CD4-positive, alpha-beta T cell treated with Interleukin-6 for 4 hours (primary cell): Measurements from ENCODE around the gene NFX1.

Experiments used
- DNase-seq: peaks from one replicate; pipeline ENCODE4 v3.0.0-alpha.2; 2020; ENCODE audit warnings: mixed read lengths

The NFX1 gene

DNA sequence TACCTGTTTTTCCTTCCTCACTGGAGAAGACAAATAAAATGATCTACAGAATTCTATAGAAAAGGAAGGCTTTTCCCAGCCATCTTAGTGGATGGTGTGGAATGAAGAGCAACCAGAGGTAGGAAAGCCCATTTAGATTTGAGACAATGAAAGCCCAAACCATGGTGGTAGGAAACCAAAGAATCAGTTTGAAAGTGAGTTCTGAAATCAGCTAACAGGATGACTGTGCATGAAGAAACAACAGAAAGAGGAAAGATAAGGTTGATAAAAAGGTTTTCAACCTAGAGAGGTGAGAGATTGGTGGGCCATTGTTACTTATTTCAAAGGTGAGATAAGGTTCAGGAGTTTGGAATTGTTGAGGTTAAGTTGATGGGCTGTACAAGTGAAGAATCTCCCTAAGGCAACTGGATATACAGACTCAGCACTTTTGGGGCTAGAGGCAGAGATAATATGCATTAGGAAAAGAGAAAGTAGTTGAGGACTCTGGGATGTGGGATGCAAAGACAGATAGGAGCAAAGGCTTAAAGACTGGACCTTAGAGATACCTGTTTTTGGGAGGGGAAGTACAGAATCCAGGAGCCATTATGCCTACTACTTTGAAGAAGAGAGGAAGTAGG, 23.1 kb upstream of the NFX1 start:
- no peak for DNase-seq

GRCh38 chr9:33270146-33270545, 20.2 kb upstream of the NFX1 start:
- DNase-seq, result no peak

DNA sequence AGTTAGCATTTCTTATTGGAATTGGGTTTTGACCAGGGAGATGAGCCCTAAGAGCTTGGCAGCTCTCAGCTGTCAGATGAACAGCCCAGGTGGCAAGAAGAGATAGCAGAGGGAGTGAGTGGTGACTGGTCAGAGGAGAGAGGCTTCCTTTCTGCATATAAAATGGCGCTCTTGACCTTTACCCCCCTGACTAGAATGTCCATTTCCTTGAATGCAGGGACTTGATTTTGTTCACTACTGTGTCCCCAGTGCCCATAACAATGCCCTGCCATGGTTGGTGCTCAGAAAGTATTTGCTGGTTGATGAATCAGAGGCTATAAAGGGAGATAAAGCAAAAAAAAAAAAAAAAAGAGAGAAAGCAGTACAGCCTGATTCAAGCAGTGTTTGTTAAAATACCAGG, 18.3 kb upstream of the NFX1 start:
- DNase-seq, result no peak

GRCh38 chr9:33273266-33273971, 16.9 kb upstream of the NFX1 start:
- no peak for DNase-seq

GRCh38 chr9:33273972-33274328, 16.4 kb upstream of the NFX1 start:
- no peak for DNase-seq

- DNase-seq, result no peak
These were observed 12.8 kb upstream of the NFX1 start for GRCh38 chr9:33277484-33277883.

- no peak for DNase-seq
These were observed 4.8 kb upstream of the NFX1 start for GRCh38 chr9:33285502-33285901.

GRCh38 chr9:33287087-33287490, 3.2 kb upstream of the NFX1 start:
- peak; percentile 57 for DNase-seq

GRCh38 chr9:33288235-33288634, 2.1 kb upstream of the NFX1 start:
- DNase-seq, result no peak

GRCh38 chr9:33288828-33289483, 1.4 kb upstream of the NFX1 start:
- peak; percentile 1 for DNase-seq

GRCh38 chr9:33289496-33289895, 820 bp upstream of the NFX1 start:
- DNase-seq, result peak; percentile 21

- no peak for DNase-seq
These were observed 425 bp upstream of the NFX1 start for GRCh38 chr9:33289936-33290246.

DNA sequence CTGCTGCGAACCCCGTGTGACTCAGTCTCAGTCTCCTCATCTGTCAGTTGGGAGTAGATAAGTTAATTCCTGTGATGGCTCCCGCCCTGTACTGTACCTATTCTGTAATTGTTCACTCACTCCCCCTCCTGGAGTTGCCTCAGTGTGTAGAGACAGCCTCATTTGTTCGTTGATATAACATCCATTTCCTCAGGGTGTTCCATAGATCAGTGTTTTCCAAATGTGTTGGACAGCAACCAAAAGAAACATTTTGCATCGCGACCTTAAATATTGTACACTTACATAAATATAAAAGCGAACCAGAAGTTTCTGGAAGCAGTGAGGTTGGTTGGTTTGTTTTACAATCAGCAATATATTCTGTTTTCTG, 698 bp downstream of the NFX1 start:
- no peak for DNase-seq

GRCh38 chr9:33291901-33292300, 1.6 kb downstream of the NFX1 start:
- no peak for DNase-seq

- no peak for DNase-seq
These were observed 3.5 kb downstream of the NFX1 start for GRCh38 chr9:33293782-33294181.

DNA sequence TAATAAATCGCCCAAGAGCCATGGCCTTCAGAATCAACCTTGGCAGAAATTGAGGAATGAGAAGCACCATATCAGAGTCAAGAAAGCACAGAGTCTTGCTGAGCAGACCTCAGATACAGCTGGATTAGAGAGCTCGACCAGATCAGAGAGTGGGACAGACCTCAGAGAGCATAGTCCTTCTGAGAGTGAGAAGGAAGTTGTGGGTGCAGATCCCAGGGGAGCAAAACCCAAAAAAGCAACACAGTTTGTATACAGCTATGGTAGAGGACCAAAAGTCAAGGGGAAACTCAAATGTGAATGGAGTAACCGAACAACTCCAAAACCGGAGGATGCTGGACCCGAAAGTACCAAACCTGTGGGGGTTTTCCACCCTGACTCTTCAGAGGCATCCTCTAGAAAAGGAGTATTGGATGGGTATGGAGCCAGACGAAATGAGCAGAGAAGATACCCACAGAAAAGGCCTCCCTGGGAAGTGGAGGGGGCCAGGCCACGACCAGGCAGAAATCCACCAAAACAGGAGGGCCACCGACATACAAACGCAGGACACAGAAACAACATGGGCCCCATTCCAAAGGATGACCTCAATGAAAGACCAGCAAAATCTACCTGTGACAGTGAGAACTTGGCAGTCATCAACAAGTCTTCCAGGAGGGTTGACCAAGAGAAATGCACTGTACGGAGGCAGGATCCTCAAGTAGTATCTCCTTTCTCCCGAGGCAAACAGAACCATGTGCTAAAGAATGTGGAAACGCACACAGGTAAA, 4.5 kb downstream of the NFX1 start:
- no peak for DNase-seq

- no peak for DNase-seq
These were observed 5.3 kb downstream of the NFX1 start for GRCh38 chr9:33295571-33295970.

DNA sequence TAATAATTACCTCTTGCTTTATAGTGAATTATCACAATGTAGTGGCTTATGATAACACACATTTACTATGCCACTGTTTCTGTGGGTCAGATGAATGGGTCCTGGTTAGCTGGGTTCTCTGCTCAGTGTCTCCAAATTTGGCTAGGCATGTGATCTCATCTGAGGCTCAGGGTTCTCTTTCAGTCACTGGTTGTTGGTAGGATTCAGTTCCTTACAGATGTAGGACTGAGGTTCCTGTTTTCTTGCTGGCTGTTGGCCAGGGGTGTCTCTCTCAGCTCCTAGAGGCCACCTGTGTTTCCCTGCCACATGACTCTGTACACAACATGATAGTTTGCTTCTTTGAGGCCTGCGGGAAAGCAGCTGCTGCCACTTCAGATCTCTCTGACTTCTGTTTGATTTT, 7.1 kb downstream of the NFX1 start:
- DNase-seq, result peak; percentile 16

DNA sequence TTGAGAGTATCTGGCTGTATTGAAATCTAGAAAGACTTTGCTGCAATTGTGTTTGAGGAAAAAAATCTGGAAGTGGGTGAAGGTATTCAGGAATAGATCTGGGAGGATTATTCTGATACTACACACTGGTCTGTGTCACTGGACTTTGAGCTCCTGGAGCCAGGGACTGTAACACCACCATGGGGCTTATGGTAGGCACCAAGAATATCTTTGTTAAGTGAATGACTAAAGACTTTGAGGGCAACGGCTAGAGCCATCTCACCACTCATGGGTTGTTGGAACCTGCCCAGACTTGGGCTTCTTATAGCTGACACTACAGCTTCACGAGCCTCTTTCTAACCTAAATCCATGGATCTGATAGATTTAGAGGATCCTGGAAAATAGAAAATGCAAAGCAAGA, 10.2 kb downstream of the NFX1 start:
- no peak for DNase-seq

DNA sequence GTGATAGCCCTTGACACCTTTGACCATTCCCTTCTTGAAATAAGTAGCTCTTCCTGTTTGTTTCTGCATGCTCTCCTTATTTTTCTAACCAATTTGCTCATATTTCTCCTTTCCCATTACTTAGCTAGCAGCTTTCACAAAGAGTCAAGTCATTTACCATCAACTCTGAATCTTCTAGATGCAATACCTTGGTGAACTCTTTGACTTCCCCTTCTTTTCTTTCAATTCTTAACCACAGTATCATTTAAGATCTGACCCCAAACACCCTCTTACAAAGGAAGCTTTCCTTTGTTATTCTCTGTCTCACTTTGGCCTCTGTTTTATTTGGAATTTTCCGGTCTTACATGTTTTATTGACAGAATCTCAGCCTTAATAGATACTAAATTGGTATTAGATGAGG, 14.0 kb downstream of the NFX1 start:
- DNase-seq, result no peak

DNA sequence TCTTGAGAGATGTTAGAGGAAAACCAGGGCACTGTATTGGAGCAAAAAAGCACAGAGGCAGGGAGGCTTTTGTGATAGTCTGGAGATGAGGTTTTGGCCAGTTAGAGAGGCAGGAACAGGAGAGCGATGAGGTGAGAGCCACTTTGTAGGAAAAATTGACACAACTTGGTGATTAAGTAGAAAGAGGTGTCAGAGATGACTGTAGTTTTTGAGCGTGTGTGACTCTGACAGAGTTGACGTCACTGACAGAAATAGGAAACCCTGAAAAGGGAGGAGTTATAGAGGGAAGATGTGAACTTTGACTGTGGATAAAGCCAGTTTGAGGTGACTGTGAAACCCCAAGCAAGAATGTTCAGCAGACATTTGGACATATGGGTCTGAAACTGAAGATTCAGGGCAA, 15.7 kb downstream of the NFX1 start:
- DNase-seq, result no peak

GRCh38 chr9:33307067-33307466, 16.8 kb downstream of the NFX1 start:
- no peak for DNase-seq

DNA sequence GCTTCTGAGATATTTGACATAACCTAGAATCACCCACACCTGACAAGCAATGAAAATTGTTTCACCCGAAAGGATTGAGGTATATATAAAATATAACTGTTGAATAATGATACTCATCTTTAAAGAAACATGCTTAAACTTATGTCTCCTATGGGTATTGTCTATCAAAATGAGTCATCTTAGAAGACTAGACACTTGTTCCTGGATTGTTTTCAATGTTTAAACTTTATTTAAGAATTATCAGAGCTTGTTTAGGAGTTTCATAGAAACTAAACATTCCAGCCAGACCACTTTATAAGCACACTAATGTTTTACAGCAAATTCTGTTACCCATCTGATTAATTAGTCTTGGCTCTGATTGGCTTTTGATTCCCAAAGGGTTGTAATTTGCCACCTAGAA, 19.6 kb downstream of the NFX1 start:
- no peak for DNase-seq

- no peak for DNase-seq
These were observed 20.4 kb downstream of the NFX1 start for GRCh38 chr9:33310748-33311147.
